ENCODE data around the gene RUNX2. TPM values are rescaled to one million over a fixed set of nuclear protein-coding genes. Genes with fewer than 3 reads are reported as not detected.

Gene RUNX2
- total and polyA plus RNA-seq, 2 of the 8 experiments (the other 6 are each of a cell fraction or from before 2014, with no cell fraction given), result 0.26 to 1.2 TPM

- POLR2A ChIA-PET (ENCODE audit: partially characterized antibody), result no interaction called here
- Histone ChIP-seq H2AFZ (ENCODE audit: low read length) (no peak overlapping the region), H2BK15ac (ENCODE audit: low read length) (no peak overlapping the region), H3K27me3 (replicated peaks in 1 of 4; ENCODE audit: control insufficient read depth in 3 of 4, extremely low read depth in 1 of 4, insufficient read depth in 3 of 4, low read length in 3 of 4) (no peaks in the 10 kb centered on the region), H3K9ac (replicated peaks in 1 of 4; ENCODE audit: extremely low read depth in 1 of 4, low read depth in 3 of 4, low read length in 3 of 4) (no peak overlapping the region), H2BK20ac (ENCODE audit: low read length) (no peak overlapping the region), H2AK5ac (ENCODE audit: low read depth, low read length) (no peak overlapping the region), H3K4me3 (ENCODE audit: extremely low read depth in 1 of 4, insufficient read depth in 2 of 4, low read depth in 3 of 4, low read length in 4 of 4) (no peak overlapping the region), H3K14ac (ENCODE audit: insufficient read length) (no peak overlapping the region), H3K9me3 (ENCODE audit: insufficient read depth in 2 of 2, low read depth in 1 of 2, low read length in 1 of 2) (no peaks in the 10 kb centered on the region), H3K56ac (replicated peaks; ENCODE audit: insufficient read length, low read depth, low read length) (no peak overlapping the region), H3K23me2 (ENCODE audit: low read depth, low read length) (no peaks in the 10 kb centered on the region), H3K4me1 (replicated peaks in 1 of 4; ENCODE audit: control insufficient read depth in 3 of 4, insufficient read depth in 4 of 4, low read length in 3 of 4) (peaks cover 0 to 3% (median 0%) of the 10 kb centered on the region in 4 experiments; a peak in 1 of 7 replicates), H3K79me2 (ENCODE audit: control insufficient read depth in 1 of 2, insufficient read depth in 2 of 2, low read length in 2 of 2) (no peaks in the 10 kb centered on the region), H3K23ac (ENCODE audit: insufficient read length) (no peak overlapping the region), H3K4me2 (ENCODE audit: insufficient read depth in 1 of 2, low read depth in 2 of 2, low read length in 2 of 2) (no peak overlapping the region), H2BK12ac (ENCODE audit: low read depth, low read length) (no peak overlapping the region), H3K27ac (ENCODE audit: low read depth, low read length) (no peak overlapping the region), H3K4ac (replicated peaks; ENCODE audit: insufficient read length, low read depth, low read length) (no peak overlapping the region), H3K18ac (ENCODE audit: extremely low read depth, low read length) (no peak overlapping the region), H4K20me1 (replicated peaks in 1 of 2; ENCODE audit: control insufficient read depth in 1 of 2, insufficient read depth in 2 of 2, low read length in 2 of 2) (no peaks in the 10 kb centered on the region), H2BK5ac (ENCODE audit: low read depth, low read length) (no peak overlapping the region), H2BK120ac (replicated peaks; ENCODE audit: low read depth, low read length) (no peak overlapping the region), H3K36me3 (ENCODE audit: control insufficient read depth in 2 of 4, insufficient read depth in 4 of 4, low read length in 3 of 4) (no peaks in the 10 kb centered on the region), H4K5ac (ENCODE audit: insufficient read length, low read depth, low read length) (no peak overlapping the region), H4K91ac (replicated peaks; ENCODE audit: insufficient read length, low read length) (no peak overlapping the region), H4K8ac (ENCODE audit: extremely low read depth, insufficient read depth, low read length) (no peak overlapping the region), H3K79me1 (ENCODE audit: low read depth, low read length) (no peaks in the 10 kb centered on the region)
- no peak for FAIRE-seq
- WGBS, 2 experiments (ENCODE audit: extremely low coverage in 1 of 2, insufficient coverage in 1 of 2, insufficient read length in 1 of 2, insufficient replicate concordance in 2 of 2, low coverage in 1 of 2, low lambda C conversion rate in 2 of 2, missing lambda C conversion rate in 1 of 2), result 83% methylated on average over 3 of the region's 3 CpGs; no CpG with 5 or more reads in 1 of the 2 experiments
- CTCF ChIA-PET (ENCODE audit: partially characterized antibody), result interaction anchor here (0.9 kb wide), 1 partner anchor 26 kb away, joined by 3 read pairs; no protein-coding TSS in a partner anchor
- DNase-seq (ENCODE audit: low read depth in 1 of 2, low spot score in 2 of 2), result no peak
- TF ChIP-seq CEBPB (IDR thresholded peaks at IDR 0.05; ENCODE audit: low read depth, low read length) (no peak), EGR1 (IDR thresholded peaks at IDR 0.05; ENCODE audit: borderline replicate concordance, low read depth, low read length) (no peak), SUZ12 (IDR thresholded peaks at IDR 0.05; ENCODE audit: low read length) (no peak), RAD21 (IDR thresholded peaks at IDR 0.05 in 1 of 2, conservative IDR thresholded peaks at IDR 0.05 in 1 of 2; ENCODE audit: low read depth in 2 of 2, low read length in 2 of 2) (no peak), KDM5A (IDR thresholded peaks at IDR 0.05; ENCODE audit: low read length) (no peak), TAF7 (optimal IDR thresholded peaks at IDR 0.05; ENCODE audit: borderline replicate concordance, low read depth, low read length) (no peak), RNF2 (IDR thresholded peaks at IDR 0.05; ENCODE audit: borderline replicate concordance, low read depth, low read length, missing control alignments, poor library complexity, severe bottlenecking) (no peak), MAFK (IDR thresholded peaks at IDR 0.05; ENCODE audit: low read depth, low read length) (no peak), SP4 (IDR thresholded peaks at IDR 0.05; ENCODE audit: low read length) (no peak), JUN (IDR thresholded peaks at IDR 0.05; ENCODE audit: low read depth, low read length) (no peak), HDAC2 (IDR thresholded peaks at IDR 0.05; ENCODE audit: borderline replicate concordance in 1 of 2, low read depth in 2 of 2, low read length in 2 of 2) (no peak), KDM4A (IDR thresholded peaks at IDR 0.05; ENCODE audit: low read depth, low read length, severe bottlenecking) (no peak), KDM1A (IDR thresholded peaks at IDR 0.05; ENCODE audit: borderline replicate concordance, low read length) (no peak)
These were observed 167.4 kb downstream of the RUNX2 start for GRCh38 chr6:45495429-45496084.

Measured in H1 (cell line).